SK-N-SH (cell line): ENCODE measurements around the gene LSS. TPM values are rescaled to one million over a fixed set of nuclear protein-coding genes. Genes with fewer than 3 reads are reported as not detected.
A peak's percentile ranks its signal among the peaks of the same experiment; 100 is the strongest.

ENCODE experiments used
- CTCF ChIA-PET: fragments of 300-600, 350-600 bp; formaldehyde crosslinking; extraction: SDS; loops from one replicate; lab custom pipeline; 2021; lab: Yijun Ruan, JAX
- POLR2A ChIA-PET: fragments of 350-600 bp; sonication (Branson Sonifier 250); formaldehyde crosslinking; extraction: SDS; loops from one replicate; lab custom pipeline; 2020; ENCODE audit warnings: antibody characterized with exemption, inconsistent platforms; lab: Yijun Ruan, JAX
- DNase-seq: peaks from one replicate; pipeline ENCODE4 v3.0.0; 2012
- H2AFZ ChIP-seq: fragments of 200-600 bp; sonication (generic); 2 replicates; pipeline ENCODE4 v1.8.1; 2016; ENCODE audit warnings: antibody characterized with exemption, mild to moderate bottlenecking, low read depth
- H3F3A ChIP-seq: fragments of 200-600 bp; sonication (generic); replicated peaks from 2 replicates; pipeline ENCODE3; 2016; ENCODE audit warnings: antibody characterized with exemption, mild to moderate bottlenecking; ENCODE audit not compliant: insufficient read depth
- H3K27ac ChIP-seq, 2 experiments: fragments of 200-500 bp in 1 of 2; fragments of 200-600 bp in 1 of 2; sonication (Bioruptor generic) in 1 of 2; sonication (generic), shearing (Covaris generic) in 1 of 2; 2 replicates each; pipeline versions ENCODE4 v1.5.1 to v1.6.1; 2014 to 2016; ENCODE audit warnings: low read depth in 2 of 2, inconsistent platforms in 1 of 2, low read length in 1 of 2, mild to moderate bottlenecking in 1 of 2, mixed read lengths in 1 of 2
- H3K27me3 ChIP-seq: fragments of 200-600 bp; sonication (generic), shearing (Covaris generic); 2 replicates; pipeline ENCODE4 v1.6.1; 2016; ENCODE audit warnings: mixed run types; ENCODE audit not compliant: insufficient read depth
- H3K36me3 ChIP-seq, 2 experiments: fragments of 200-500 bp in 1 of 2; fragments of 200-600 bp in 1 of 2; sonication (Bioruptor generic) in 1 of 2; sonication (generic) in 1 of 2; replicated peaks in 1 of 2; 2 replicates each; pipeline versions ENCODE3 to v1.5.1; 2014 to 2016; ENCODE audit warnings: low read length in 1 of 2, mild to moderate bottlenecking in 1 of 2; ENCODE audit not compliant: insufficient read depth in 2 of 2, control insufficient read depth in 1 of 2
- H3K4me1 ChIP-seq, 2 experiments: fragments of 200-500 bp in 1 of 2; fragments of 200-600 bp in 1 of 2; sonication (Bioruptor generic) in 1 of 2; sonication (generic), shearing (Covaris generic) in 1 of 2; 2 replicates each; pipeline versions ENCODE4 v1.5.1 to v1.6.1; 2014 to 2016; ENCODE audit warnings: low read depth in 1 of 2, low read length in 1 of 2, mixed run types in 1 of 2; ENCODE audit not compliant: insufficient read depth in 2 of 2, control insufficient read depth in 1 of 2
- H3K4me2 ChIP-seq: fragments of 200-600 bp; sonication (generic), shearing (Covaris generic); 2 replicates; pipeline ENCODE4 v1.6.1; 2017; ENCODE audit warnings: mixed run types
- H3K4me3 ChIP-seq, 2 experiments: fragments of 200-500 bp in 1 of 2; fragments of 200-600 bp in 1 of 2; sonication (Bioruptor generic) in 1 of 2; sonication (generic), shearing (Covaris generic) in 1 of 2; 2 replicates each; pipeline versions ENCODE4 v1.5.1 to v1.8.1; 2014 to 2016; ENCODE audit warnings: low read depth in 2 of 2, inconsistent platforms in 1 of 2, low read length in 1 of 2, mild to moderate bottlenecking in 1 of 2, mixed read lengths in 1 of 2, moderate library complexity in 1 of 2
- H3K79me2 ChIP-seq: fragments of 200-600 bp; sonication (generic); 2 replicates; pipeline ENCODE4 v1.8.1; 2017; ENCODE audit warnings: mild to moderate bottlenecking; ENCODE audit not compliant: insufficient read depth
- H3K9ac ChIP-seq: fragments of 200-600 bp; sonication (generic); 2 replicates; pipeline ENCODE4 v1.6.1; 2017; ENCODE audit warnings: mixed run types
- H3K9me2 ChIP-seq: fragments of 200-600 bp; sonication (generic); 2 replicates; pipeline ENCODE4 v1.6.1; 2017; ENCODE audit warnings: mixed run types
- H3K9me3 ChIP-seq: fragments of 200-600 bp; sonication (generic); 2 replicates; pipeline ENCODE4 v1.6.1; 2017; ENCODE audit warnings: mixed run types, mild to moderate bottlenecking, moderate library complexity
- H4K20me1 ChIP-seq: fragments of 200-600 bp; sonication (generic); 2 replicates; pipeline ENCODE4 v1.6.1; 2017; ENCODE audit warnings: mild to moderate bottlenecking, mixed run types; ENCODE audit not compliant: insufficient read depth
- CHD2 ChIP-seq: fragments of 150-350 bp; IDR thresholded peaks from 2 replicates; pipeline ENCODE4 v1.6.1; 2018; ENCODE audit warnings: low read length; ENCODE audit not compliant: partially characterized antibody
- ELF1 ChIP-seq: IDR thresholded peaks from 2 replicates; pipeline ENCODE4 v1.4.0; 2012
- EP300 ChIP-seq, 2 experiments: IDR thresholded peaks; 2 replicates each; pipeline versions ENCODE4 v1.4.0 to v1.6.1; 2012; ENCODE audit warnings: borderline replicate concordance in 1 of 2, low read depth in 1 of 2, low read length in 1 of 2
- EZH2phosphoT487 ChIP-seq: fragments of 200-600 bp; sonication (generic); IDR thresholded peaks from 2 replicates; pipeline ENCODE4 v1.6.1; 2017; ENCODE audit warnings: low read depth, mixed run types, mild to moderate bottlenecking, antibody characterized with exemption, moderate library complexity, borderline replicate concordance
- FOSL2 ChIP-seq: IDR thresholded peaks from 2 replicates; pipeline ENCODE4 v1.4.0; 2012; ENCODE audit warnings: low read depth, mild to moderate bottlenecking, moderate library complexity, borderline replicate concordance
- FOXJ3 ChIP-seq: sonication (generic); formaldehyde crosslinking; IDR thresholded peaks from 2 replicates; pipeline ENCODE4 v1.5.1; 2020; ENCODE audit warnings: mild to moderate bottlenecking, missing genetic modification reagents
- GABPA ChIP-seq: IDR thresholded peaks from 2 replicates; pipeline ENCODE4 v1.4.0; 2012; ENCODE audit warnings: low read depth, mild to moderate bottlenecking
- GATA2 ChIP-seq: sonication (generic); formaldehyde crosslinking; IDR thresholded peaks from 2 replicates; pipeline ENCODE4 v1.5.0; 2020; ENCODE audit warnings: mild to moderate bottlenecking, missing genetic modification reagents
- MAX ChIP-seq: IDR thresholded peaks from 2 replicates; pipeline ENCODE4 v1.4.0; 2012; ENCODE audit warnings: low read depth
- MXI1 ChIP-seq: IDR thresholded peaks from 2 replicates; pipeline ENCODE4 v1.6.1; 2012; ENCODE audit warnings: mild to moderate bottlenecking, low read depth, low read length, improper control_type of control experiment
- NFIC ChIP-seq: IDR thresholded peaks from 2 replicates; pipeline ENCODE4 v1.4.0; 2012; ENCODE audit warnings: borderline replicate concordance
- NRF1 ChIP-seq: IDR thresholded peaks from 2 replicates; pipeline ENCODE4 v1.6.1; 2012; ENCODE audit warnings: low read depth, mild to moderate bottlenecking, low read length
- POLR2AphosphoS5 ChIP-seq: IDR thresholded peaks from 2 replicates; pipeline ENCODE4 v1.6.1; 2012; ENCODE audit warnings: low read depth, low read length
- RAD21 ChIP-seq: IDR thresholded peaks from 2 replicates; pipeline ENCODE4 v1.6.1; 2012; ENCODE audit warnings: mild to moderate bottlenecking, low read length
- RCOR1 ChIP-seq: fragments of 150-350 bp; IDR thresholded peaks from 2 replicates; pipeline ENCODE4 v1.6.1; 2017; ENCODE audit warnings: antibody characterized with exemption, low read length
- RXRA ChIP-seq: IDR thresholded peaks from 2 replicates; pipeline ENCODE4 v1.4.0; 2012; ENCODE audit warnings: low read depth, mild to moderate bottlenecking, borderline replicate concordance
- SMC3 ChIP-seq: IDR thresholded peaks from 2 replicates; pipeline ENCODE4 v1.6.1; 2012; ENCODE audit warnings: low read depth, low read length, improper control_type of control experiment
- TAF1 ChIP-seq: IDR thresholded peaks from 2 replicates; pipeline ENCODE4 v1.6.1; 2012; ENCODE audit warnings: low read depth, mild to moderate bottlenecking, low read length, moderate library complexity, borderline replicate concordance
- TCF12 ChIP-seq: IDR thresholded peaks from 2 replicates; pipeline ENCODE4 v1.4.0; 2012
- USF1 ChIP-seq: IDR thresholded peaks from 2 replicates; pipeline ENCODE4 v1.4.0; 2012; ENCODE audit warnings: low read depth, borderline replicate concordance
- WGBS: methylation state at CpG from one replicate; pipeline ENCODE4 v1.1.6; 2017; ENCODE audit warnings: low lambda C conversion rate; 5-methylcytosine and 5-hydroxymethylcytosine counted together
- polyA plus RNA-seq, 3 experiments: library from polyadenylated mRNA; depleted of rRNA; stranded (reverse); fragments of >200 nt; gene quantifications; 2 replicates each; pipeline ENCODE4 v1.2.3, GENCODE V29; 2012

LSS gene
- polyA plus RNA-seq (2012; rRNA removed), result 38.7 and 41.8 TPM in 2 replicates
- polyA plus RNA-seq (2012; cell fraction: cytosol; rRNA removed), result 14.4 and 23.1 TPM in 2 replicates
- 110 and 119 TPM in 2 replicates for polyA plus RNA-seq (2012; cell fraction: nucleus; rRNA removed)

- peak within 1 kb of the TSS; percentile 93 for H3K4me2 ChIP-seq
- peaks cover 8% of the 10 kb centered on the region for H3F3A ChIP-seq
- H3K4me3 ChIP-seq, result peak within 1 kb of the TSS; percentile 91 to 96
- peak within 1 kb of the TSS; percentile 81 for H3K9ac ChIP-seq
- peak within 1 kb of the TSS; percentile 84 for H2AFZ ChIP-seq
- peak; percentile 97 for DNase-seq
- 0% methylated on average over 12 of the region's 77 CpGs for WGBS
- peak within 1 kb of the TSS; percentile 59 to 76; a peak in 3 of 4 replicates for H3K27ac ChIP-seq
- no peaks in the 10 kb centered on the region for H3K9me3 ChIP-seq
- CTCF ChIA-PET, result interaction anchor here (0.7 to 1.8 kb wide), 3 partner anchors 9 to 68 kb away, joined by 3 to 7 read pairs (median 4); no protein-coding TSS in a partner anchor
- peaks cover 8% of the 10 kb centered on the region for H4K20me1 ChIP-seq
- H3K36me3 ChIP-seq, result peaks cover 16 to 20% of the 10 kb centered on the region in 2 experiments
- H3K4me1 ChIP-seq, result peaks cover 12 to 22% of the 10 kb centered on the region in 2 experiments; a peak in 3 of 4 replicates
- TF ChIP-seq MAX (peak; percentile 63), EP300 (IDR thresholded peaks at IDR 0.05; ENCODE audit: borderline replicate concordance in 1 of 2, low read depth in 1 of 2, low read length in 1 of 2) (no peak), EZH2phosphoT487 (no peak), USF1 (peak; percentile 30), NRF1 (peak; percentile 77), NFIC (no peak), MXI1 (peak; percentile 88), RCOR1 (0 out of 2 replicates have a peak, but pooled peaks have one; percentile 24), CHD2 (peak; percentile 34), POLR2AphosphoS5 (peak; percentile 46), TAF1 (peak; percentile 26; the same call in 1 of the 2 replicates)
- peaks cover 46% of the 10 kb centered on the region for H3K79me2 ChIP-seq
- no peaks in the 10 kb centered on the region for H3K9me2 ChIP-seq
- POLR2A ChIA-PET, result interaction anchor here (0.6 kb wide), 2 partner anchors 97 to 404 kb away, joined by 3 read pairs; no protein-coding TSS in a partner anchor
- no peaks in the 10 kb centered on the region for H3K27me3 ChIP-seq
Measured at GRCh38 chr21:46228345-46229051, at the start of gene LSS. TSS of gene LSS (minus strand) at chr21:46228774. CDS start at chr21:46228745, 29 bp downstream.

GRCh38 chr21:46274797-46275390 lies 46.3 kb upstream of the LSS start:
- Histone ChIP-seq H3K36me3 (peaks cover 72 to 77% of the 10 kb centered on the region in 2 experiments), H3K27ac (no peak overlapping the region), H4K20me1 (0 out of 2 replicates have a peak, but pooled peaks cover 8% of the 10 kb centered on the region), H3K79me2 (peaks cover 11% of the 10 kb centered on the region), H3K9me3 (no peaks in the 10 kb centered on the region), H3F3A (no peaks in the 10 kb centered on the region), H3K4me1 (no peaks in the 10 kb centered on the region), H3K4me2 (no peak overlapping the region), H3K4me3 (no peak overlapping the region), H3K27me3 (no peaks in the 10 kb centered on the region), H3K9me2 (no peaks in the 10 kb centered on the region), H3K9ac (no peak overlapping the region), H2AFZ (no peak overlapping the region)
- WGBS, result 97% methylated on average over 10 of the region's 11 CpGs
- CTCF ChIA-PET, result interaction anchor here (0.8 to 1.3 kb wide), 5 partner anchors 8 to 132 kb away, joined by 3 to 5 read pairs (median 3); no protein-coding TSS in a partner anchor
- POLR2A ChIA-PET, result no interaction called here
- no peak for TF ChIP-seq TCF12
- TF ChIP-seq CHD2, result no peak
- no peak for TF ChIP-seq RAD21
- TF ChIP-seq USF1, result no peak
- no peak for TF ChIP-seq EZH2phosphoT487
- no peak for TF ChIP-seq ELF1
- TF ChIP-seq SMC3, result no peak
- no peak for TF ChIP-seq NRF1
- no peak for TF ChIP-seq FOSL2
- no peak for TF ChIP-seq MXI1
- no peak for TF ChIP-seq GATA2
- TF ChIP-seq FOXJ3 (CRISPR knock-in tag), result no peak
- TF ChIP-seq POLR2AphosphoS5, result no peak
- no peak for TF ChIP-seq RXRA
- TF ChIP-seq GABPA, result no peak
- no peak for TF ChIP-seq MAX
- TF ChIP-seq NFIC, result no peak
- no peak for DNase-seq
